Loucy (cell line): Measurements from ENCODE around the gene PRH1.

Experiments
- H2AFZ ChIP-seq: fragments of 200-600 bp; sonication (generic); 2 replicates; pipeline ENCODE4 v1.6.0; 2016; ENCODE audit warnings: antibody characterized with exemption, mild to moderate bottlenecking, low read length, moderate library complexity
- H3F3A ChIP-seq: fragments of 200-600 bp; 2 replicates; pipeline ENCODE4 v1.6.0; 2016; ENCODE audit warnings: antibody characterized with exemption, low read depth, mild to moderate bottlenecking
- H3K27me3 ChIP-seq: fragments of 200-600 bp; sonication (generic); 2 replicates; pipeline ENCODE4 v1.6.1; 2014; ENCODE audit warnings: low read length, mild to moderate bottlenecking; ENCODE audit not compliant: insufficient read depth, poor library complexity, severe bottlenecking
- H3K36me3 ChIP-seq: fragments of 200-600 bp; sonication (generic); 2 replicates; pipeline ENCODE4 v1.6.1; 2016; ENCODE audit warnings: low read length; ENCODE audit not compliant: insufficient read depth
- H3K4me1 ChIP-seq: fragments of 200-600 bp; sonication (generic); 2 replicates; pipeline ENCODE4 v1.5.1; 2014; ENCODE audit warnings: low read length, mild to moderate bottlenecking; ENCODE audit not compliant: insufficient read depth, poor library complexity, severe bottlenecking
- H3K4me2 ChIP-seq: fragments of 200-600 bp; sonication (generic); 2 replicates; pipeline ENCODE4 v1.6.0; 2014; ENCODE audit warnings: antibody characterized with exemption, low read length, low read depth, mild to moderate bottlenecking; ENCODE audit not compliant: poor library complexity, severe bottlenecking
- H3K4me3 ChIP-seq: fragments of 200-600 bp; sonication (generic); 2 replicates; pipeline ENCODE4 v1.5.1; 2014; ENCODE audit warnings: low read length, mild to moderate bottlenecking, mixed read lengths; ENCODE audit not compliant: poor library complexity, severe bottlenecking
- H3K79me2 ChIP-seq: fragments of 200-600 bp; sonication (generic); 2 replicates; pipeline ENCODE4 v1.6.1; 2014; ENCODE audit warnings: low read length; ENCODE audit not compliant: insufficient read depth
- H3K9ac ChIP-seq: fragments of 200-600 bp; sonication (generic); 2 replicates; pipeline ENCODE4 v1.6.0; 2014; ENCODE audit warnings: mild to moderate bottlenecking, low read depth, low read length, moderate library complexity; ENCODE audit not compliant: poor library complexity, severe bottlenecking
- H3K9me2 ChIP-seq: fragments of 200-600 bp; sonication (generic); replicated peaks from 2 replicates; pipeline ENCODE4 v1.6.1; 2016; ENCODE audit warnings: low read depth, low read length, mixed read lengths
- H3K9me3 ChIP-seq: fragments of 200-600 bp; sonication (generic); 2 replicates; pipeline ENCODE4 v1.6.1; 2014; ENCODE audit warnings: mild to moderate bottlenecking, antibody characterized with exemption, low read length, low read depth; ENCODE audit not compliant: insufficient read depth
- H4K20me1 ChIP-seq: fragments of 200-600 bp; sonication (generic); 2 replicates; pipeline ENCODE4 v1.6.0; 2014; ENCODE audit warnings: antibody characterized with exemption, low read length, mild to moderate bottlenecking; ENCODE audit not compliant: insufficient read depth, poor library complexity, severe bottlenecking
- CTCF ChIP-seq: fragments of 200-600 bp; sonication (generic); conservative IDR thresholded peaks from 2 replicates; pipeline ENCODE4 v1.5.1; 2014; ENCODE audit warnings: mild to moderate bottlenecking, antibody characterized with exemption, low read length
- EZH2phosphoT487 ChIP-seq: fragments of 200-600 bp; IDR thresholded peaks from 2 replicates; pipeline ENCODE4 v1.6.1; 2018; ENCODE audit warnings: antibody characterized with exemption, mild to moderate bottlenecking, moderate library complexity, borderline replicate concordance

The PRH1 gene

GRCh38 chr12:10919809-10920208, 35.8 kb upstream of the PRH1 start:
- H3K4me3 ChIP-seq: no peak overlapping the region
- no peak overlapping the region for H3K4me2 ChIP-seq

GRCh38 chr12:10910380-10910779, 26.3 kb upstream of the PRH1 start:
- Histone ChIP-seq H3K79me2 (no peaks in the 10 kb centered on the region), H3K9me2 (no peaks in the 10 kb centered on the region)

More at GRCh38 chr12:10919809-10920208, 35.8 kb upstream of the PRH1 start:
- Histone ChIP-seq H3K9me3 (no peaks in the 10 kb centered on the region), H4K20me1 (no peaks in the 10 kb centered on the region), H3K79me2 (no peaks in the 10 kb centered on the region), H2AFZ (no peak overlapping the region), H3K27me3 (no peaks in the 10 kb centered on the region), H3K9ac (no peak overlapping the region), H3K9me2 (no peaks in the 10 kb centered on the region), H3K4me1 (no peaks in the 10 kb centered on the region), H3F3A (no peaks in the 10 kb centered on the region), H3K36me3 (no peaks in the 10 kb centered on the region)
- TF ChIP-seq EZH2phosphoT487 (no peak), CTCF (no peak)

GRCh38 chr12:10909462-10909861, 25.4 kb upstream of the PRH1 start, which contains the start of gene TAS2R13:
TAS2R13 (minus strand) TSS chr12:10909562; CDS start chr12:10909298, 264 bp downstream.
- H4K20me1 ChIP-seq: no peaks in the 10 kb centered on the region
- no peak within 1 kb of the TSS for H3K9ac ChIP-seq
- H3K79me2 ChIP-seq: no peaks in the 10 kb centered on the region
- no peaks in the 10 kb centered on the region for H3K9me3 ChIP-seq
- no peak within 1 kb of the TSS for H3K4me2 ChIP-seq
- H3K9me2 ChIP-seq: no peaks in the 10 kb centered on the region
- no peaks in the 10 kb centered on the region for H3K4me1 ChIP-seq
- H3F3A ChIP-seq: no peaks in the 10 kb centered on the region
- H3K36me3 ChIP-seq: no peaks in the 10 kb centered on the region
- no peaks in the 10 kb centered on the region for H3K27me3 ChIP-seq
- no peak within 1 kb of the TSS for H2AFZ ChIP-seq
- TF ChIP-seq CTCF (no peak), EZH2phosphoT487 (no peak)
- H3K4me3 ChIP-seq: no peak within 1 kb of the TSS

More at GRCh38 chr12:10910380-10910779, 26.3 kb upstream of the PRH1 start:
- no peak overlapping the region for H3K9ac ChIP-seq
- no peak overlapping the region for H3K4me3 ChIP-seq
- no peaks in the 10 kb centered on the region for H3K4me1 ChIP-seq
- no peaks in the 10 kb centered on the region for H3K36me3 ChIP-seq
- H3K4me2 ChIP-seq: no peak overlapping the region
- H3F3A ChIP-seq: no peaks in the 10 kb centered on the region
- no peaks in the 10 kb centered on the region for H4K20me1 ChIP-seq
- no peaks in the 10 kb centered on the region for H3K27me3 ChIP-seq
- H3K9me3 ChIP-seq: no peaks in the 10 kb centered on the region
- no peak overlapping the region for H2AFZ ChIP-seq
- TF ChIP-seq CTCF (no peak), EZH2phosphoT487 (no peak)
